HG03460 (cell line): ENCODE measurements around the gene CAVIN2.

Experiments used
- ATAC-seq: cut with Tn5 transposase; IDR thresholded peaks from one replicate; pipeline ENCODE4 v1.9.1; 2021; ENCODE audit not compliant: unreplicated experiment

The CAVIN2 gene

GRCh38 chr2:191866195-191866594, 19.3 kb upstream of the CAVIN2 start:
- ATAC-seq, result no peak

DNA sequence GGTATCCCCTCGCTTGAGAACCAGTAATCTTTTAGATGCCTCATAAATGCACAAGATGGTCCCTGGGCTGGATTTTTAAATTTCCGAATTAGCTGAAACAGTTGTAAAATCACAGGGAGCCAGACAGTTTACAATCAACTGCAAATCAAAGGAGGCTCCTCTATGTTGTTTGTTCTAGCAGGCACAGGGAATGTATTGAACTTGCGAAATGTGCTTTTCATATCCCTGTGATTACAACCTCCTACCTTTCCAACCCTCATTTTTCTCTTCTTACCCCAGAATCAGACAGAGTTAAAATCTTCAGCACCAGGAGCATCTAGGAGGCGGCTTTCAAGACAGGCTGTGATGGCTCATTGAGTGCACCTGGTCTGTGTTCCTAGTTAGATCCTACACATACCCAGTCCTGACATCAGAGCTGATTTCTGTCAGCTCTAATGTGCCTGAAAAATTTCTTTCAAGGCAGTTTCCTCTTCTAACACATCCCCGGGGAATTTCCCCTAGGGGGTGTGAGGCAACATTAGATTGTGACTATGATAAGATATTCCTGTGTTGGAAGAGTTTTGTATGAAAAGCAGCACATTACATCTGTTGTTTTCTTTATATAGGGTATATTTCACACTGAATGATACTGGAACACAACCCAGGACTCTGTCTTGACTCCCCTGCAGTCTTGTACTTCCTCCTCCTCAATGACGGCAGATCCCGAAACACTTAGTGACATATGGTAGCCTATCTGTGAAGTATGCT, 17.9 kb upstream of the CAVIN2 start:
- ATAC-seq, result no peak

GRCh38 chr2:191863988-191864387, 17.1 kb upstream of the CAVIN2 start:
- no peak for ATAC-seq

DNA sequence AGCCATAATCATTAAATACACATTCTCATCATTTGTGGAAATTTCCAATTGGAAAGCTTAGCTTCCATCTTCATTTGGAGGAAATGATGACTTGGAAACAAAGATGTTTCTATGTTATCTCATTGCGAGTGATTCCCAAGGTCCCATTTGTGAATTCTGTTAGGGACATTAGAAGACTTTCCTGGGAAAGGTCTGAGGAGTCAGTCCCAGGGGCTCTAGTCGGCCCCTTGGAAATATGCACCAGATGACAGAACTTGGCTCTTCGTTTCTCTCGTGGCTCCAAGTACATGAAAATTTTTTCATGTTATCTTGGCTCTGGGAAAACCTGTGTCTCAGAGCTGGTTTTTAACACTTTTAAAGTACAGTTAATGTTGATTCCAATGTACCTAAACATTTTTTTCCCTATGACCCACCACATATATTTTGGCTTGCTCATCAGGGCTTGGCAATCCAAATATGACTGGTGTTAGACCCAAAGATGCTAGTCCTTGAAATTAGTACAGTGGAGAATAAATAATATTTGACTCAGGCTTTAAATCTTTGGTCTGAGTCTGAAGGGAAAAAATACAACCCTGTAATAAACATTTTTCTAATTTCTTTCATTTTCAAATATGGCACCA, 15.4 kb upstream of the CAVIN2 start:
- no peak for ATAC-seq

- ATAC-seq, result no peak
Observed at GRCh38 chr2:191860760-191861466, 14.0 kb upstream of the CAVIN2 start.

DNA sequence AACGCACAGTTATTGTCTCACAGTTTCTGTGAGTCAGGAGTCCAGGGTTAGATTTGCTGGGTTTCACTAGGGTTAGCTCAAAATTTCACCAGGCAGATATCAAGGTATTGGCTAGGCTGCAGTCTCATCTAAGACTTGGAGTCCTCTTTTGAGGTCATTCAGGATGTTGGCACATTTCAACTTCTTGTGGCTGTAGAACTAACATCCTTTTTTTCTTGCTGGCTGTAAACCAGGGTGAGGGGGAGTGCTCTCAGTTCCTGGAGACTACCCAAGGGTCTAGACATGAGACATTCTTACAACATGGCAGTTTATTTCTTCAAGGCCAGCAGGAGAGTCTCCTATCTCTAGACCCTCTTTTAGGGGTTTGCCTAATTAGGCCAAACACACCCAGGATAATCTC, 12.8 kb upstream of the CAVIN2 start:
- no peak for ATAC-seq

- ATAC-seq, result no peak
Observed at GRCh38 chr2:191857886-191858285, 11.0 kb upstream of the CAVIN2 start.

GRCh38 chr2:191857259-191857805, 10.4 kb upstream of the CAVIN2 start:
- no peak for ATAC-seq

DNA sequence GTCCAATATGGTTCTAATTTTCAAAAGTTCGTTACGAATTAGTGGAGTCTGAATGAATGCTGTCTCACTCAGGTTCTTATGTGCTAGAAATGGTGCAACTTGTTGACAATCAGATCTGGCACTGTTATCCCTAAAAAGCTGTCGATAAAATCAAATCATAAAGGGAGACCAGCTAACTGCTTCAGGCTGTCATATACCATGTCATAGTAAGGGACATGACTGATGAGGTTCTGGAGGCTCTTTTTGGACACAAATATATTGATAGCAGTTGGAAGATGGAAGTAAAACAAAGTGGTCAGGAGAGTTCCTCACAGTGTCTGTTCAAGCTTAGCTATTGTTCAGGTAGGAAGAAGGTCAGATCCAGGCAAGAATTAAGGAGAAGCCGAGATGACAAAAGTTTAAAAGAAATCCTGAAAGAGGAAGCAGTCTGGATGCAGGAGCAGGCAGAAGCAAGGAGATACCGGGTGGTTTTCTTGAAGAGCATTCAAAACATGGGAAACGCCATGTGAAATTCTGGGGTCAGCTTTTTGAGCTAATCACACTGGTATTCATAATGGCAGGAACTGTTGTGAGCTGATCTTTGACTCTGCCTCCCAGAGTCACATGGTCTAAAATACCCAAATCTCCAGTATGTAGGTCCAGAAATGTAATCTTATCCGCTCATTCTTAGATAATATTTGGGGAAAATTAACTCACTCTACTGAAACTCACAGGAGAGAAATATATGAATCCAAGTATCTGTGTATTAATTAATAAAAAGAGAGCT, 9.4 kb upstream of the CAVIN2 start:
- no peak for ATAC-seq

GRCh38 chr2:191855382-191855781, 8.5 kb upstream of the CAVIN2 start:
- no peak for ATAC-seq

- no peak for ATAC-seq
Observed at GRCh38 chr2:191854382-191855372, 7.8 kb upstream of the CAVIN2 start.

DNA sequence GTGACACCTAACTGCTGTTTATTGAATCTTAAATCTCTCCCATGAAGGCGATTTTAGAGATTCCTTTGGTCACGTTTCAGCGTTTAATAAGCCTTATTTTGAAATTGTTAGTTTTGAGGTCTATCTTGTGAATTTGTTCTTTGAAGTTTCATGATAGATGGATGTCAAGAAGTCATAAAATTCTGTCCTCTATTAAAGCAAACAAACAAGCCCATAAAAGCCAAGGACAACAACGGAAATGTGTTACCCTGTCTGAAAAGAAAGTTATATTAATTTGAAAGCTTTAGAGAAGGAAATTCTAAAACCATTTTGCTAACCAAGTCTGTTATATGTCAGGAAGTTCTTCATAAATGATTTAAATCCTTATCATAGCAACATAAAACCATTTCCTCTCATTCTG, 7.0 kb upstream of the CAVIN2 start:
- no peak for ATAC-seq

DNA sequence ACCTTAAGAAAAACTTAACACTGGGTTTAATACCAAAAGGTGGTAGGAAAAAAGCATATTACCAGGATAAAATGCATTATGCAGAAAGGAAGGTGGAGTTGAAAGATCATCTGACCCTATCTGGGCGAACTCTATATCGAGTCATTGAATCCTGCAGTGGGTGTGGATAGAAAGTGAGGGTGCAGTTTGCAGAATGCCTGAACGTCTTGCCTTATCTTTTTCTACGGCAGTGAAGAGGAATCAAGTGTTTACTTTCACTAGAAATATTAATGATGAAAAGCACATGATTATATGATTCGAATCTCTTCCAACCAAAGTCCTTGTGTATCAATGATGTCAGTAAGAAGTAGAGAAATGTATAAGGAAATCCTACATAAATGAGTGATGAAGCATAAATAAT, 4.3 kb upstream of the CAVIN2 start:
- ATAC-seq, result no peak

GRCh38 chr2:191848771-191849767, 2.2 kb upstream of the CAVIN2 start:
- no peak for ATAC-seq

DNA sequence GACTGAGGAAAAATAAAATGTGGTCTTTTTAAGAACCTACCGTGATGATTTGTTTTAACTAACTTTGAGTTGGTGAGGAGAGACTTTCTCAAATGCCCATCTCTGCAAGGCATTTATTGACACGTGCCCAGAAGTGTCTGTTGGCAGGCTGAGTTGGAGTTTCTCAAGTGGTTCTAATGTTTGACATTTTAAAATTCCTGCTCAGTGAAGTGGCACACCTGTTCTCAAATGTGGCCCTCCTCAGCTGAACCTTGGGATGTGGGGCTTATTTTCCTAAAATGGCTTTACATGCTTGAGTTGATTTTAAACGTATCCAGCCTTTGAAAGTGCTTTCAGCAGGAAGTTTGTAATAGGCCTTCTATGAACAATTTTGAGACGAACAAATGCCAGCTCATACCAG, 876 bp upstream of the CAVIN2 start:
- no peak for ATAC-seq

DNA sequence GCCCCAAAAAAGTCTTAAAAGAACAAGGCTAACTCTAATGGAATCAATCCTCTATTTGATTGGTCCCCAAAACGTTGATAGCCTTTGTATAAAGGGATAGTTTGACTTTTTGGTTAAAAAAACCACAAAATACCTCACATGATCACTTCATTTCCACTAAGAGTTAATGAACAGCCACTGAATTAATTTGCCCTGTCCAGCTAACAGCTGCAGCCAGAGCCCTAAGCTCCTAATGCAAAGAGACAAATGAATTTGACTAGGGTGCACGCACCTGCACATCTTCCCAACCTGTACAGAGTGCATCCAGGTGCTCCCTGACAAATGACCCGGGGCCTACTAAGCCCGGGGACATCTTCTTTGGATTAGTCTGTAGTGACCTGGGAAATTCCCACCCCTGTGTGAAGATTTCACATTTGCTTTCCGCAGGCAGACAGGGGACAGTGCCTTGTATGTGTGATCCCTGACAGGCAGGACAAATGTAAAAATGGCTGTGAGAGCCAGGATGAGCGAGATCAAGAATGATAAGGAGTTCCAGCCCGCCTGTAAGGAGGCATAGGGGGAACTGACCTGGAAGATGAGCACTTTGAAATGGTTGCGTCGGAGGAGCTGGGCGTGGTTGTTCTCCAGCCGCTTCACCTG, 893 bp downstream of the CAVIN2 start:
- no peak for ATAC-seq

- no peak for ATAC-seq
Observed at GRCh38 chr2:191845248-191845715, 1.6 kb downstream of the CAVIN2 start.

GRCh38 chr2:191844706-191845105, 2.2 kb downstream of the CAVIN2 start:
- no peak for ATAC-seq
